GM12878 (cell line): ENCODE data around the gene MARF1. TPM values are rescaled to one million over a fixed set of nuclear protein-coding genes. Genes with fewer than 3 reads are reported as not detected.

Source experiments
- BCL3 ChIP-seq: IDR thresholded peaks from 2 replicates; pipeline ENCODE4 v1.6.1; 2011; ENCODE audit warnings: borderline replicate concordance, low read depth, mild to moderate bottlenecking, moderate library complexity, low read length; ENCODE audit not compliant: insufficient read depth, poor library complexity, severe bottlenecking
- CREB1 ChIP-seq: IDR thresholded peaks from 2 replicates; pipeline ENCODE4 v1.6.1; 2012; ENCODE audit warnings: low read depth, mild to moderate bottlenecking, inconsistent platforms
- CUX1 ChIP-seq: IDR thresholded peaks from 2 replicates; pipeline ENCODE4 v1.6.1; 2012; ENCODE audit warnings: improper control_type of control experiment, low read depth, low read length; ENCODE audit not compliant: insufficient replicate concordance
- DPF2 ChIP-seq: fragments of 450-650 bp; IDR thresholded peaks from 2 replicates; pipeline ENCODE4 v1.6.1; 2017; ENCODE audit warnings: mild to moderate bottlenecking
- GABPA ChIP-seq: IDR thresholded peaks from 2 replicates; pipeline ENCODE4 v1.6.1; 2014; ENCODE audit warnings: antibody characterized with exemption, low read depth, mild to moderate bottlenecking, inconsistent platforms
- IKZF2 ChIP-seq, 2 experiments: fragments of 450-650 bp; IDR thresholded peaks; 2 replicates each; pipeline ENCODE4 v1.6.1; 2017; ENCODE audit warnings: mild to moderate bottlenecking in 2 of 2, moderate library complexity in 2 of 2
- MLLT1 ChIP-seq: fragments of 450-650 bp; IDR thresholded peaks from 2 replicates; pipeline ENCODE4 v1.6.1; 2016; ENCODE audit warnings: mild to moderate bottlenecking
- MXI1 ChIP-seq: fragments of 150-350 bp; IDR thresholded peaks from 2 replicates; pipeline ENCODE4 v1.6.1; 2011; ENCODE audit warnings: low read depth, mild to moderate bottlenecking, inconsistent platforms, low read length, improper control_type of control experiment
- PKNOX1 ChIP-seq: fragments of 450-650 bp; IDR thresholded peaks from 2 replicates; pipeline ENCODE4 v1.6.1; 2016; ENCODE audit warnings: mild to moderate bottlenecking
- RELB ChIP-seq: fragments of 450-650 bp; IDR thresholded peaks from 2 replicates; pipeline ENCODE4 v1.6.1; 2017; ENCODE audit warnings: low read depth, mild to moderate bottlenecking, moderate library complexity
- RFX5 ChIP-seq: IDR thresholded peaks from 2 replicates; pipeline ENCODE4 v1.6.1; 2011; ENCODE audit warnings: low read depth, low read length, improper control_type of control experiment
- RUNX3 ChIP-seq: IDR thresholded peaks from 2 replicates; pipeline ENCODE4 v1.6.1; 2012; ENCODE audit warnings: low read length, inconsistent platforms
- SIX5 ChIP-seq: IDR thresholded peaks from 2 replicates; pipeline ENCODE4 v1.6.1; 2011; ENCODE audit warnings: mild to moderate bottlenecking, low read depth, low read length, moderate library complexity; ENCODE audit not compliant: severe bottlenecking
- SMAD1 ChIP-seq: fragments of 450-650 bp; IDR thresholded peaks from 2 replicates; pipeline ENCODE4 v1.6.1; 2018; ENCODE audit warnings: mild to moderate bottlenecking, low read depth; ENCODE audit not compliant: partially characterized antibody
- TAF1 ChIP-seq: IDR thresholded peaks from 2 replicates; pipeline ENCODE4 v1.6.1; 2011; ENCODE audit warnings: mild to moderate bottlenecking, low read depth, low read length, borderline replicate concordance
- YBX1 ChIP-seq: fragments of 450-650 bp; IDR thresholded peaks from 2 replicates; pipeline ENCODE4 v1.6.1; 2016; ENCODE audit warnings: antibody characterized with exemption
- ZSCAN29 ChIP-seq: fragments of 450-650 bp; IDR thresholded peaks from 2 replicates; pipeline ENCODE4 v1.6.1; 2017; ENCODE audit warnings: mild to moderate bottlenecking, moderate library complexity
- polyA plus RNA-seq, 11 experiments: library from polyadenylated mRNA; depleted of rRNA in 4 of 11; unstranded in 6 of 11; stranded (reverse) in 5 of 11; fragments of >200 nt; fragmentation: Nextera tagmentation in 4 of 11; fragmentation: Illumina TruSeq in 1 of 11; extraction: Ambion mirVana in 4 of 11; extraction: Trizol in 1 of 11; gene quantifications; 1 replicate in 1 of 11; 2 replicates in 10 of 11; pipeline versions ENCODE4 v1.2.1 to v1.2.3, GENCODE V29; 2011 to 2016; ENCODE audit warnings: inconsistent platforms in 2 of 11, missing spikeins in 2 of 11, low read depth in 1 of 11
- total RNA-seq, 4 experiments: library from RNA; depleted of rRNA in 3 of 4; stranded (reverse); fragments of >200 nt in 3 of 4; fragmentation: Illumina TruSeq in 1 of 4; extraction: Trizol in 1 of 4; gene quantifications; 2 replicates each; pipeline versions ENCODE4 v1.2.1 to v1.2.3, GENCODE V29; 2013 to 2021

MARF1 gene
- total and polyA plus RNA-seq, 10 of the 15 experiments (the other 5 are each of a cell fraction or from before 2014, with no cell fraction given) = 4.5 to 40.1 (median 14.0) TPM

- no peak for TF ChIP-seq CUX1
- TF ChIP-seq BCL3 = no peak
- no peak for TF ChIP-seq IKZF2 (IDR thresholded peaks at IDR 0.05)
- 0 out of 2 replicates have a peak, but pooled peaks have one; percentile 16 for TF ChIP-seq MXI1
- no peak for TF ChIP-seq RFX5
- no peak for TF ChIP-seq RUNX3
- no peak for TF ChIP-seq DPF2
- no peak for TF ChIP-seq SMAD1
- no peak for TF ChIP-seq GABPA
- TF ChIP-seq RELB = no peak
- 0 out of 2 replicates have a peak, but pooled peaks have one; percentile 8 for TF ChIP-seq MLLT1
- peak; percentile 65 for TF ChIP-seq PKNOX1
- TF ChIP-seq ZSCAN29 = no peak
- no peak for TF ChIP-seq TAF1
- no peak for TF ChIP-seq CREB1
- TF ChIP-seq SIX5 = no peak
- no peak for TF ChIP-seq YBX1
Observed at GRCh38 chr16:15641753-15642556, 999 bp downstream of the MARF1 start (continued).
